GM19372 (cell line): ENCODE data around the gene VSIG8.
"Not testable (repeated sequence)": the region's sequence is repeated elsewhere in the genome, so short reads cannot be mapped to it uniquely, and the experiment has no call there.

Experiments
- ATAC-seq: cut with Tn5 transposase; IDR thresholded peaks from one replicate; pipeline ENCODE4 v1.9.1; 2021; ENCODE audit warnings: mild to moderate bottlenecking, low read depth, moderate library complexity; ENCODE audit not compliant: unreplicated experiment

VSIG8 gene, protein sequence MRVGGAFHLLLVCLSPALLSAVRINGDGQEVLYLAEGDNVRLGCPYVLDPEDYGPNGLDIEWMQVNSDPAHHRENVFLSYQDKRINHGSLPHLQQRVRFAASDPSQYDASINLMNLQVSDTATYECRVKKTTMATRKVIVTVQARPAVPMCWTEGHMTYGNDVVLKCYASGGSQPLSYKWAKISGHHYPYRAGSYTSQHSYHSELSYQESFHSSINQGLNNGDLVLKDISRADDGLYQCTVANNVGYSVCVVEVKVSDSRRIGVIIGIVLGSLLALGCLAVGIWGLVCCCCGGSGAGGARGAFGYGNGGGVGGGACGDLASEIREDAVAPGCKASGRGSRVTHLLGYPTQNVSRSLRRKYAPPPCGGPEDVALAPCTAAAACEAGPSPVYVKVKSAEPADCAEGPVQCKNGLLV

DNA sequence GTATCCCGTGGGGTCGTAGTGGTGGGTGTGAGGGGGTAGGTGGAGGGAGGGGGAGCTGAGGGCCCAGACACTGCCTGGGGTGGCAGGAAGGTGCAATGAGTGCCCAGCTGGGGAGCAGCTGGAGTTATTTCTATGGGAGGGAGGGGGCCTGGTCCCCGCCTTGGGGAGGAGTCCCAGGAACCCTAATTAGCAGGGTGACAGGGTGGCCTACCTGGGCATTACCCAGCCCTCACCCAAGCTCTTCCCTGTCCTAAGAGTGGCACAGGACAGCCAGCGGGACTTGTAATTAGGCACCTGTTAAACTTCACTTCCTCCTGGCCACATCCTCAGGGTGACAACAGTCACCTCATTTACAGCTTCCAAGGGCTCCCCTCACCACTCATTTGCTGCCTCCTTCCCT, at the start of gene VSIG8:
Gene VSIG8, minus strand, starts transcription at position 101 of the 400 bp plus-strand sequence. CDS start 136 bp downstream, outside the sequence.
- no peak for ATAC-seq

GRCh38 chr1:159911326-159912070, 49.0 kb upstream of the VSIG8 start:
- no peak for ATAC-seq

DNA sequence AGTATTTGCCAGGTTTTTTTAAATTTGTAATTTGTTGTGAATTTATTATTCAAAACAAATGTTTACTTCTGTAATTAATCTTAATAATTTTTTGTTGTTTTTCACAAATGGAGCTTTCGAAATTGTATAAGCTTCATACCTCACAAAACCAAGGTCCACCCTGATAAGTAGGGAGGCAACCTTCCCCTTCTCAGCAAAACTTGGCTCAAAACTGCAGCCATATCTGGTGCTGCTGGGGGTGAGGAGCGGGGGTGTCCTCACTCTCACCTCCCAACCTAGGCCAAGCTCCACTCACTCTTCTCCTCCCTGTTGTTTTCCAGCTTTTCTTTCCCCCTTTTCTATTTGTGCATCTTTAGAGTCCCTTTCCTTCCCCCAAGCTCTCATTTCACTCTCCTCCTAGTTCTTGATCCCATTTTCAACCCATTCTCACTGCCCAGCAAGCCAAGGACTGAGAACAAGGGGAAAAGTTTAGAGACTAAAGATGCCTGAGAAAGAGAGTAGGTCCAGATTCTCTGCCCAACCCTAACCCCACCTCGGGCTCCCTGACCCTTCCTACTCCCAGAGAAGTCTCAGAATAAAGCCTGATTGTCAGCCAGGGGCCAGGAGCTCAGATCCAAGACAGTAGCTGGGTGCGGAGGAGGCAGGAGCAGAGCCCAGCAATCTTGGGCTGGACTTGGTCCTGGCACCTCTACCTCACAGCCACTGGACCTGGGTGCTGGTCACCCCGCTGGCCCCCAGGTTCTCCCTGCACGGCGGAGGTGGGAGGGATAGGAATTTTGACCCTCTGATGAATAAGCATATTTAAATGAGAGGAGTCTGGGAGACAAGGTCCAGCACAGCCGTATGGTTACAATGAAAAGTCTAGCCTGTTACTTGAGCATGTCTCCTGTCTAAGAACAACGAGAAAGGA, 45.8 kb upstream of the VSIG8 start:
- no peak for ATAC-seq

- ATAC-seq: no peak
These were observed 44.5 kb upstream of the VSIG8 start for GRCh38 chr1:159906960-159907359.

- not testable (repeated sequence) for ATAC-seq
These were observed 41.6 kb upstream of the VSIG8 start for GRCh38 chr1:159904036-159904435.

- no peak for ATAC-seq
These were observed 40.1 kb upstream of the VSIG8 start for GRCh38 chr1:159902541-159902940.

DNA sequence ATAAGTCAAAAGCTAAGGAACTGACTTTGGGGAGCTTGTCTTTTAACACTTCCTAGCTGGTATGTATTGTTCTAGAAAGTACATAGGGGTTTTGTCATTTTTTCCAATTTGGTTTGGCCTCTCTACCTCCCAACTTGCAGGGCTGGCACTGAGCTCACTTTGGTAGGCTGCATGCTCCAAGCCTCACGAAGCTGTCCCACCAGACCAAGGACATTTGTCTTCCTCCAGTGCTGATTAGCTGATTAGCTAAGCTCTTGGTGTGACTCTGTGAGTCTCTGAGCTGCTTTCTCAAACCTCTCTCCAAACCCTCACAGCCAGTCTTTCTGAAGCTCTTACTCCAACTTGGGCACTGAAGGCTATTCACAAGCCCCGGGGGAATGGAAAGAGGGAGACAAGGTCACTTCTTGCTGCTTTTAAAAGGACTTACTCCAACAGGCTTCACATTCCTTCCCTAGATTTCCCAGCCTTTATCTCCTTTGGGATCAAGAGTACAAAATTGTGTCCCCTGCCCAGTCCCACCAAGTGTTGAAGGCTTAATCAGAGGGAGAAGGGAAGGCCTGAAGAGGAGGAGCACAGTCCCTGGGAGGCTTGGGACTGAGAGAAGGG, 38.4 kb upstream of the VSIG8 start:
- no peak for ATAC-seq

DNA sequence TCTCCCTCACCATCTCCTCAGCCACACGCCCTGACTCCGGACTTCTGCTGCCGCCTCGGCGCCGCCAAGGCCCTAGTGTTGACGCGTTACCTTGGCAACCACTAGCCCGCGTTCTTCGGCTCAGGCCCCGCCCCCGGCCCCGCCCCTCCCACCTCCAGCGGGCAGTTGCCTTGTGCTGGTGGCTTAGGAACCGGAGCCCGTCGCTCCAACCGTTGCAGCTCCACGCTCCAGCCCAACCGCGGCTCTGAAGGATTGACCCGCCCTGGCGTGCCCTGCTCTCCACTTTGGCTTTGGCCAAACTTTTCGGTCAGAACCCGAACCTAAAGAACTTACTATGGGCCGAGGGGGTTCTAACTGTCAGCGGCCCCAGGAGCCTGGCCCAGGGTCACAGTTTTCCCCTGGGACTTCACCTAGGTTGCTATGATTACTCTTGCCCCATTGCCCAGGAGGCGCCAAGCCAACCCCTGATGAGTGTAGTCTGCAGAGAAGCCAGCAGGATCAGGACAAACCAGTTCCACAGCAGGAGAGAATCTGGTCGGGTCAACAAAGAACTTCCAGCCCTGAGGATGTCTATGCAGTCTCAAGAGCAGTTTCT, 37.7 kb upstream of the VSIG8 start, which contains the start of gene CFAP45:
Gene CFAP45, minus strand, starts transcription at position 80 of the 595 bp plus-strand sequence. Its CDS starts 67 bp downstream, at position 13.
- ATAC-seq: no peak

GRCh38 chr1:159899634-159900033, 37.2 kb upstream of the VSIG8 start:
- not testable (repeated sequence) for ATAC-seq

GRCh38 chr1:159898527-159898926, 36.1 kb upstream of the VSIG8 start:
- ATAC-seq: no peak

GRCh38 chr1:159897962-159898361, 35.5 kb upstream of the VSIG8 start:
- no peak for ATAC-seq

- no peak for ATAC-seq
These were observed 34.1 kb upstream of the VSIG8 start for GRCh38 chr1:159896546-159896930.

- ATAC-seq: no peak
These were observed 33.5 kb upstream of the VSIG8 start for GRCh38 chr1:159895836-159896545.

DNA sequence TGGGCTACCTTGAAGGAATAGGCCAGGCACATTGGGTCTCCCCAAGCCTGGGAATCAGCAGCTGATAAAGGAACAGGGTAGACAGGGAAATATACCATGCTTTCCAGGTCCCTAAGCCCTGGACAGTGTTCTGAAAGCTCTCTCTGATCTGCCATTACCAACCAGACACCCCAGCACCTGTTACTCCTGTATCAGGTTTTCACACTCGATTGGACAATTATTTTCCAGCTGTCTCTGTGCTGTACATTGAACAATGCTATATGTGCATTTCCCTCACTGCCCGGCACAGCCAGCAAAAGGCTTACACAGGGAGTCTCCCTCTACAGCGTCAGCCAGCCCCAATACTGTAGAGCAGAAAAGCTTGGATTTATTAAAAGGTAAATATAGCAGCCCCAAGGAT, 32.8 kb upstream of the VSIG8 start:
- ATAC-seq: no peak

- no peak for ATAC-seq
These were observed 30.5 kb upstream of the VSIG8 start for GRCh38 chr1:159892944-159893343.

DNA sequence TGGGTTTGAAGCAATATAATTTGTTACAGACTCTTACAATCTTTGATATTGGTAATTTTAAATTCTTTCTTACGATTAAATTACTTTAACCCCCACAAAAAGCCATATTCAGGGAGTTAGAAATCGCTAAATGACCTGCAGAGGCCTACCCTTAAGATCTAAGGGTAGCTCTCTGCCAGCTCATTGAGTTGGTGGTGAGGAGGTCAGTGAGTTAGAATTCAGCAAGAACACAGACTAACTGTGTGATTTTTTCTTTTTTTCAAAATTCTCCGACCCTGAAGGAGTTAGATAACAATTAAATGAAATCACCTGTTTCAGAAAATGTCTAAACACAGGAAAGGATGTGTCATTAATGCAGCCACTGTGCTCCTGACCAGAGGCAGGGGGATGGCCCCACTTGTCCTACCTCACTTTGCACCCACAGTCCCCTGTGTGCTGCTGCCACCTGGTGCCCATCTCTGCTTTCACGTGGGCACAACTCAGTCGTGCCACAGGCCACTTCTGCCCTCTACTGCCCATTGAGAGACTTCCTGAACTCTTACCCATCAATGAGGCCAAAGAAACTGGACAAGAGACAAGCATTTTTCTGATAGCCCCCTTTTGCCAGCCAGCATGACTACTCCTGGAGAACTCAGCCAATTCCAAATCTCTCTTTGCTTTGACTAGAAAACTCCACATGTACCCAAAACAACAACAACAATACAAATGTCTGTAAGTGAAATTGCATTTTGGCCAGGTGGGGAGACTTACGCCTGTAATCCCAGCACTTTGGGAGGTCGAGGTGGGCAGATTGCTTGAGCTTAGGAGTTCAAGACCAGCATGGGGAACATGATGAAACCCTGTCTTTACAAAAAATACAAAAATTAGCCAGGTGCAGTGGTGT, 29.1 kb upstream of the VSIG8 start:
- peak; percentile 59 for ATAC-seq

GRCh38 chr1:159890390-159890789, 27.9 kb upstream of the VSIG8 start:
- ATAC-seq: no peak

DNA sequence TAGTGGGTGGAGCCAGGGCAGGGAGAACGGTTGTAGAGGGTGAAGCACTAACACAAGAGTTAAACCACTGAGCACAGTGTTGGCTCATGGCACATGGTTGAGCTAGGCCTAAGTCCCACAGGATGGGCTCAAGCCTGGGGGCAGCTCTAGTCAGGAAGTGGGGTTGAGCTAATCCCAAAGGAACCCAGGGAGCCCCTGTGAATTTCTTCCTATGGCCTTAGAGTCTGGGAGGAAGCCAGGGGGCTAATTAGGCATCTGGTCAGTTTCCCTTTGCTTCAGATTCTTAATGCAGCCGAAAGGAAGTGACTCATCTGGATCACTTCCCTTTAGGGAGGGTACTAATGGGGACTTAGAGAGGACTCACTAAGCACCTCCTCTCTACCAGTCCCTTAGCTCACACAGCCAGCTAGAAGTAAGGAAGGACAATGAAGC, 27.4 kb upstream of the VSIG8 start:
- ATAC-seq: peak; percentile 90
